DMS79 treated with DMSO at 0.1 percent for 48 hours (cell line): ENCODE measurements around the gene CAVIN2.

ENCODE experiments used
- DNase-seq: peaks from one replicate; lab custom pipeline; 2025; lab: John Stamatoyannopoulos, UW

Gene CAVIN2

DNA sequence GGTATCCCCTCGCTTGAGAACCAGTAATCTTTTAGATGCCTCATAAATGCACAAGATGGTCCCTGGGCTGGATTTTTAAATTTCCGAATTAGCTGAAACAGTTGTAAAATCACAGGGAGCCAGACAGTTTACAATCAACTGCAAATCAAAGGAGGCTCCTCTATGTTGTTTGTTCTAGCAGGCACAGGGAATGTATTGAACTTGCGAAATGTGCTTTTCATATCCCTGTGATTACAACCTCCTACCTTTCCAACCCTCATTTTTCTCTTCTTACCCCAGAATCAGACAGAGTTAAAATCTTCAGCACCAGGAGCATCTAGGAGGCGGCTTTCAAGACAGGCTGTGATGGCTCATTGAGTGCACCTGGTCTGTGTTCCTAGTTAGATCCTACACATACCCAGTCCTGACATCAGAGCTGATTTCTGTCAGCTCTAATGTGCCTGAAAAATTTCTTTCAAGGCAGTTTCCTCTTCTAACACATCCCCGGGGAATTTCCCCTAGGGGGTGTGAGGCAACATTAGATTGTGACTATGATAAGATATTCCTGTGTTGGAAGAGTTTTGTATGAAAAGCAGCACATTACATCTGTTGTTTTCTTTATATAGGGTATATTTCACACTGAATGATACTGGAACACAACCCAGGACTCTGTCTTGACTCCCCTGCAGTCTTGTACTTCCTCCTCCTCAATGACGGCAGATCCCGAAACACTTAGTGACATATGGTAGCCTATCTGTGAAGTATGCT lies 17.9 kb upstream of the CAVIN2 start:
- DNase-seq: no peak

- no peak for DNase-seq
Observed at GRCh38 chr2:191863988-191864387, 17.1 kb upstream of the CAVIN2 start.

DNA sequence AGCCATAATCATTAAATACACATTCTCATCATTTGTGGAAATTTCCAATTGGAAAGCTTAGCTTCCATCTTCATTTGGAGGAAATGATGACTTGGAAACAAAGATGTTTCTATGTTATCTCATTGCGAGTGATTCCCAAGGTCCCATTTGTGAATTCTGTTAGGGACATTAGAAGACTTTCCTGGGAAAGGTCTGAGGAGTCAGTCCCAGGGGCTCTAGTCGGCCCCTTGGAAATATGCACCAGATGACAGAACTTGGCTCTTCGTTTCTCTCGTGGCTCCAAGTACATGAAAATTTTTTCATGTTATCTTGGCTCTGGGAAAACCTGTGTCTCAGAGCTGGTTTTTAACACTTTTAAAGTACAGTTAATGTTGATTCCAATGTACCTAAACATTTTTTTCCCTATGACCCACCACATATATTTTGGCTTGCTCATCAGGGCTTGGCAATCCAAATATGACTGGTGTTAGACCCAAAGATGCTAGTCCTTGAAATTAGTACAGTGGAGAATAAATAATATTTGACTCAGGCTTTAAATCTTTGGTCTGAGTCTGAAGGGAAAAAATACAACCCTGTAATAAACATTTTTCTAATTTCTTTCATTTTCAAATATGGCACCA lies 15.4 kb upstream of the CAVIN2 start:
- no peak for DNase-seq

- DNase-seq: no peak
Observed at GRCh38 chr2:191860760-191861466, 14.0 kb upstream of the CAVIN2 start.

GRCh38 chr2:191859681-191860080 lies 12.8 kb upstream of the CAVIN2 start:
- DNase-seq: no peak

- DNase-seq: no peak
Observed at GRCh38 chr2:191857886-191858285, 11.0 kb upstream of the CAVIN2 start.

DNA sequence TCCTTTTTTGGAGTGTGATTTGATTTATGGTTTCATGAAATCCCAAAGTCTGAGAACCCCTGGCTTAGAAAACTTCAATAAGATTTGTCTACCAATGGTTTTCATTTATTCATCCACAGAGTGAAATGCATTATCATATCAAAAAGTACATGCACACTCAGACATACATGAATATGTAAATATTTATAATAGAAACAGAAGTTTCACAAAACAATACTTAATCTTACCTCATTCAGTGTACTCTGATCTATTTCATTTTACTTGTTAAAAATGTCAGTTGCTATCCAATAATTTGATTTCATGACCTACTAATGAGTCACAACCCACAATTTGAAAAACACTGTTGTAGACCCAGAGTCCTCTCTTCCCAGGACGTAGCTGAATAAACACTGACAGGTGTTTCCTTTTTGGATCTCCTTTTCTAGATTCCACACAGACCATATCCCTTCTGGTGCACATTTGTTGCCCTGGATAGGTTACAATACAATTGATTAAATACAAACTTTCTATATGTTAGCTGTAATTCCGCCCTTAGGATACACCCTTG lies 10.4 kb upstream of the CAVIN2 start:
- no peak for DNase-seq

GRCh38 chr2:191856111-191856876 lies 9.4 kb upstream of the CAVIN2 start:
- no peak for DNase-seq

GRCh38 chr2:191855382-191855781 lies 8.5 kb upstream of the CAVIN2 start:
- no peak for DNase-seq

DNA sequence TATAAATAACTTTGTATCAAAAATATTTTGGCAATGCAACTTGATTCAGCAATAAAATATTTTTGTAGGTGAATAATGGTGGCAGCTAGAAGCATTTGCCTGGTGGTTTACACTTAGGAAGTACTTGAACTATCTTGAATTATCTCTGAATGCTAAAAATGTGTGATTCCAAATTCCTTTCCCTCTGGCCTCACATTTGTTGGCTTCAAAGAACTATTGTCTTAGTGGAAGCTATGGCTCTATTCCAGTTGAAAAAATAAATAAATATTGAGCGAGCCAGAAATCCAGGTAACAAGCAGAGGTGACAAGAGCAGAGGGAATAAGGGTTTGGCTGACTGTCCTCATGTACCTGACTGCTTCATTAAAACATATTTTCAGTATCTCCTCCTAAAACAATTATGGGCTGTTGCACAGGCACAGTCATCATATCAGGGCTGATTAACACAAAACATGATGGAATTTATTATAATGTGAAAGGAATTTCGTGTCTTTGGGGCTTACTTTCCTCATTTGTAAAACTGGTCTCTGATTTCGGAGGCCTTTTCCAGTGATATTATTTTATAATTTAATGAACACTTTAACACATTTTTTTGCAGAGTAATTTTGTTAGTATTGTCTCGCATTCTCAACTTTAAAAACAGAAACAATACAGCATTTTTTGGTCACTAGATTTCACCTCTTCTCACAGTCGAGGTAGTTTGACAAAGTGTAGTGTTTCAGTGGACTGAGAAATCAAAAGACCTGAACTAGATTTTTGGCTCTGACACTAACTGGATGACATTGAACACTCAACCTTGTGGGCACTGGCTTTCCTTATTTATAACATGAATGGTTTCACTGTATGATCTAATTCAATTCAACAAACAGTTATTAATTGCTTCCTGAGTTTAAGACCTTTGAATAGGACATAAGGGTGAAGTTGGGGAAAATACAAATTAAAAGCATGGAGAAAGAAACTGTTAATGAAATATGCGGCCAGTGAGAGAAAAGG lies 7.8 kb upstream of the CAVIN2 start:
- no peak for DNase-seq

GRCh38 chr2:191853843-191854242 lies 7.0 kb upstream of the CAVIN2 start:
- no peak for DNase-seq

GRCh38 chr2:191851158-191851557 lies 4.3 kb upstream of the CAVIN2 start:
- DNase-seq: no peak

DNA sequence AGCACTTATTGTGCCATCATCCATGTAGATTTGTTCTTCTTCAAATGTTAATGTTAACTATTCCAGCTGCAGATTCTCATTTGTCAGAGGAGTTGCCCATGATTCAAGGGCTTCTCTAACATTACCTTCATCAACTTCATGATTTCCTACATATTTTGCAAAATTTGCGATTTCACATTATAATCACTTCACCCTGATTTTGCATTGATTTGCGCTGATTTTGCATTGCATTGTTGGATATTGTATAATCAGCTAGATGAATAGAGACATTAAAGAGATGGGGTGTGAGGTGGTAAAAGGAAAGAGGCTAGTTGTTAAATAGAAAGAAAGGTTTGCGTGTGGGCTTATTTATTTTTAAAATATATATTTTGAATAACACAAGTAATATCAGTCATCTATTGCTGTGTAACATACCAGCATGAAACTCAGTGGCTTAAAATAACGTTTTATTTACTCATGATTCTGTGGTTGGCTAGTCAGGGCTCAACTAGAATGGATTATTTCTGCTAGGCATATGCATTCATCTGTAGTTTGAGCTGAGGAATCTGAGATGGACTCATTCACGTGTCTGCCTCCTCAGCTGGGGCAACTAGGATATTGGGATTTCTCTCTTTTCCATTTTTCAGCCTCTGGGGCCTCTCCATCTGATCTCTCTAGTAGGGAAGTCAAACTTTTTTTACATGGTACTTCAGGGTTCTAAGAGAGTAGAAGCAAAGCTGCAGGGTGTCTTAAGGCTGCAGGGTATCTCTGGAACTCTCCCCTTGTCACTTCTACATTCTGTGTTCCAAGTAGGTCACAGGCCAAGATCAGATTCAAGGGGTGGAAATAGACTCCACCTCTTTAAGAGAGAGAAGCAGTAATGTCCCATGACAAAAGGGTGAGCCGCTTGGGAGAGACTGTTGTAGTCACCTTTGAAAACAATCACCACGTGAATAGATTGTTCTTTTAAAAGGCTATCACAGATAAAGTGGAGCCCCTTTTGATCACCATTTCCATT lies 2.2 kb upstream of the CAVIN2 start:
- no peak for DNase-seq

DNA sequence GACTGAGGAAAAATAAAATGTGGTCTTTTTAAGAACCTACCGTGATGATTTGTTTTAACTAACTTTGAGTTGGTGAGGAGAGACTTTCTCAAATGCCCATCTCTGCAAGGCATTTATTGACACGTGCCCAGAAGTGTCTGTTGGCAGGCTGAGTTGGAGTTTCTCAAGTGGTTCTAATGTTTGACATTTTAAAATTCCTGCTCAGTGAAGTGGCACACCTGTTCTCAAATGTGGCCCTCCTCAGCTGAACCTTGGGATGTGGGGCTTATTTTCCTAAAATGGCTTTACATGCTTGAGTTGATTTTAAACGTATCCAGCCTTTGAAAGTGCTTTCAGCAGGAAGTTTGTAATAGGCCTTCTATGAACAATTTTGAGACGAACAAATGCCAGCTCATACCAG lies 876 bp upstream of the CAVIN2 start:
- peak; percentile 90 for DNase-seq

GRCh38 chr2:191845876-191846514 lies 893 bp downstream of the CAVIN2 start:
- DNase-seq: no peak

GRCh38 chr2:191845248-191845715 lies 1.6 kb downstream of the CAVIN2 start:
- DNase-seq: peak; percentile 66

DNA sequence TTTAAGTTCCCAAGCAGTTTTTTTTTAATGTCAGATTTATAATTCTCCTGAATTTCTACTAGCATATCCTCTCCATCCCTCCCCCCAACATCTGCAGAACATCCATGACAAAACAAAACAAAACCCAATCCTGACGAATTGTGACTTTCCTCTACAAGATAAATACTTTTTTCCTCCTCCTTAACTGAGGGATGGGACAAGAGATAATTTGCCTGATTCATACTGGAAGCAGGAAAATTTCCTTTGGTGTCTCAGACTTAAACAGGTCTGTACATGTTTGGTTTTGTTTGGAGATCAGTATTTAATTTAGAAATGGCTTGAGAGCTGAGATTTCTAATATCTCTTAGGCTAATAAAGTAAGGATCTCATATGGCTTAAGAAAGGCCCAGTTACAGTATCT lies 2.2 kb downstream of the CAVIN2 start:
- DNase-seq: no peak

DNA sequence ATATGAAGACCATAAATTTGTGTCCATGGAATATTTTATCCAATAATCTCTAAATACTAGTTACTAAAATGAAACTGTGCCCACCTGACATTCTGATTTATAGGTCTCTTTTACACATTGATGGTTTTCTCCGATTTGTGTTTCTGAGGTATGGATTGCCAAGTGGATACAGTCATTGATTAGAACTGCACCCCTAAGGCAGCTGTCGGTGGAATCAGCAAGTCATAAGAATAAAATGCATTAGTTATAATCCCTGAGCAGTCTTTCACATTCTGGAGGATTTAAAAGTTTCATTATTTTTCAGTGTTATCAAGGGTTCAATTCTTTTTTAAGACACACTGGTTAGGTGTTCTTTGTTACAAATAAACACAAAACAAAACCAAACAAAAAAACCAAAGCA lies 6.0 kb downstream of the CAVIN2 start:
- DNase-seq: no peak
